ENCODE results near the gene SND1.

GRCh38 chr7:127628445-127628844, 23.5 kb upstream of the SND1 start:
- TF ChIP-seq CTCF (IDR thresholded peaks at IDR 0.05) (no peak), EZH2 (IDR thresholded peaks at IDR 0.05; ENCODE audit: borderline replicate concordance, insufficient read depth, low read depth, low read length, poor library complexity, severe bottlenecking) (no peak)

Measured in B cell (primary cell).